GM18505 (cell line): Measurements from ENCODE around the gene PCSK6.

Experiments
- ATAC-seq: cut with Tn5 transposase; IDR thresholded peaks from one replicate; pipeline ENCODE4 v1.9.1; 2021; ENCODE audit not compliant: unreplicated experiment
- POLR2A ChIP-seq: IDR thresholded peaks from 4 replicates; pipeline ENCODE4 v1.6.1; 2011; ENCODE audit warnings: borderline replicate concordance; ENCODE audit not compliant: insufficient read depth, insufficient read length; ENCODE audit errors: extremely low read depth

Gene PCSK6

DNA sequence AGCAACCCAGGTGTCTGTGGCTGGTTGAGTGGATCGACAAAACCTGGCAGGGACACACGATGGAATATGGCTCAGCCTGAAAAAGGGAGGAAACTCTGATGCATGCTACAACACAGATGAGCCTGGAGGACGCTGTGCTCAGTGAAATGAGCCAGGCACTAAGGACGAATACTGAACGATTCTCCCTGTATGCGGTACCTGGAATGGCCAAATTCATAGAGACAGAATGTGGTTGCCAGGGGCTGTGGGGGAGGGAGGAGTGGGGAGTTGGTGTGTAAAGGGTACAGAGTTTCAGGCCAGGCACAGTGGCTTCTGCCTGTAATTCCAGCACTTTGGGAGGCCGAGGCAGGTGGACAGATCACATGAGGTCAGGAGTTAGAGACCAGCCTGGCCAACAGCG is 35.1 kb downstream of the PCSK6 start:
- no peak for TF ChIP-seq POLR2A
- no peak for ATAC-seq

DNA sequence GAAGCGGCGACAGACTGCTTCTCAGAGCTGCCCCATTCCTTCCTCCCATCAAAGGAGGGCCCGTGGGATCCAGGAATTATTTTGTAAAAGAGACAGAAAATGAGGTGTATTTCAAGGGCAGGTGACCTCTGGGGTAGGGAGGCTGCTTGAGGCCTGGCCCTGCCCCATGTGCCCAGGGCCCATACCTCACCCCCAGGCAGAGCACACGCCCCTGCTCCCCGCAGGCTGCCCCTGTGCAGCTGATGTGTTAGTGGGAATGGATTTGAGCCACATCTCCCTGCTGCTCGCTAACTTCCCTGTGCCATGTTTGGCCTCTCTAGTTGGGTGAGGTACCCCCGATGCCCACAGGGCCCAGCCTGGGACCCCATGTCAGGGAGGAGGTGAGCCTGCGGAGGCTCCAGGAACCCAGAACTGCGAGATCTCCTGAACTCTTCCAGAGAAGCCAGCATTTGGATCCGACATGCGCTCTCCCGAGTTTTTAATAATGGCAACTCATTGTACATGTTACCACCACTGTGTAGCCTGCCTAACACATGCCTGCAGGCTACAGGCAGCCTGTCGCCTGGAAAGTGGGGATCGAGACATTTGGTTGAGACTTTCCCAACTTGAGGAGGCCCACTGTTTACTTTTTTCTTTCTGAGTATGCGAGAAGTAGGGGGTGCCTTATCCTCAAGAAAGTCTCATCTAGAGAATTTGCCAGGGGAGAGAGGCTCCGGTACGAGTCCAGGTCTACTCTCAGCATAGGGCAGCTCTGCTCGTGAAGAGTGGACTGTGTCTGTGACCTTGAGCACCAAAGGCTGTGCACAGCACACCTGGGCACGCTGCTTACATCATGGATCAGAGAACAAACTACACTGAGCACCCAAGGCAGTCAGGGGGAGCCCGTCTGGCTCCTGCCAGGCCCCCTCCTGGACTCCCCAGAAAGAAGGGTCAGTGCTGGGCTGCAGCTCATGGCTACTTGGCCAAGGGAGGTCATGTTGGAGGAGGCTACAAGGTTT is 36.1 kb downstream of the PCSK6 start:
- no peak for ATAC-seq
- TF ChIP-seq POLR2A: no peak

DNA sequence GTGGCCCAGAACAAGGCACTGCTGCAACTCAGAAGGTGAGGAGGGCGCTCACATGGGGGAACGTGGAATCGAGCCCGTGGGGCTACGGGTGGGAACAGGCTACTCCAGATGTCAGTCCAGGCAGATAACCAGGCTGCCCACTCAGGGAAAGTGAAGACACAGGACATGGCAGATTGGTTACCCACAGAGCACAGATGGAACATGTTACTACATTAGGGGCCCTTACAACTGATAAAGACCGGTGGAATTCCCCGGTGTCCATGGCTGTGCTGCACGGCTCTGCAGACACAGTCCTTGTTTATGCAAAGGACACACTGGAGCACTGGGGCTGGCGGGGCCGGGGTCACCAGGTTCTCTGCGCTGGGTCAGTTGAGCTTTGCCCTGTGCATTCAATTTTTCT is 36.9 kb downstream of the PCSK6 start:
- TF ChIP-seq POLR2A: no peak
- ATAC-seq: no peak

DNA sequence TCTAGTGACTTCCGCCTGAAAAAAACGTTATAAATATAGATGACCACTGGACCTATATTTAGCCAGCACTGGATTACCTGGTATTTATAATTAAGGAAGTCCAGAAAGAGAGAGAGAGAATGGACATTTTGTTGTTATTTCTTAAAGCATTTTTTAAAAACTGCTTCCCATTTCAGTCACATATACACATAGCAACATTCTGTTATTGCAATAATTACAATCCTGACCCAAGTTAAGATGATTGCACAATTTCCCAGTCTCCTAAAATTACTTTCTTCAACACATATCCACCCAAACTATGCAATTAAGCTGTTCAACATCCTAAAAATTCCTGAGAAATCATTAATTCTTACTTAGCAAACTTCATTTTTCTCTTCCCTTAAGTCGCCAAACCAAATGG is 37.7 kb downstream of the PCSK6 start:
- TF ChIP-seq POLR2A: no peak
- no peak for ATAC-seq

DNA sequence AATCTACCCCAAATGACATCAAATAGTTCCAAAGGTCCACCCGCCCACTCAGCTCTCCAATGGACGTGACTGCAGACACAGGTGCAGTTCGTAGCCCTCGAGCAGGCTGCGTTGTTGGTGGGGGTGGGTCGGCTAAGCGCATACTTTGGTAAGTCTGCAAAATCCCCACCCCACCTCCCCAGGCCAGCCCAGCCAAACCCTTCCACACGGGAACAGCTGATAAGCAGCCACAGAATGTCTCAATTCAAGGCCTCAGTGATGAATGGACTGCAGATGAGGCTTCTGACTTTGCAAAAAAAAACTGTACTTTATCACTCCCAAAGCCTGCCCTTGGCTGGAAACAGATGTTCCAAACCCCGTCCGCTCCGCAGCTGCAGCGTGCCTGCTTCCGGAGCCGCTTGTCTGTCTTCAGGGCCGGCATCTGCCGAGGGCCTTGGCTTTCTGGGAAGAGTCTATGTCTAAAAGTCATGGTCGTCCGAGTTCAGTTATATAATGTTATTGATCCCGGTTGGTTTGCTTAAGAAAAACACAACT is 38.2 kb downstream of the PCSK6 start:
- no peak for ATAC-seq
- TF ChIP-seq POLR2A: no peak

DNA sequence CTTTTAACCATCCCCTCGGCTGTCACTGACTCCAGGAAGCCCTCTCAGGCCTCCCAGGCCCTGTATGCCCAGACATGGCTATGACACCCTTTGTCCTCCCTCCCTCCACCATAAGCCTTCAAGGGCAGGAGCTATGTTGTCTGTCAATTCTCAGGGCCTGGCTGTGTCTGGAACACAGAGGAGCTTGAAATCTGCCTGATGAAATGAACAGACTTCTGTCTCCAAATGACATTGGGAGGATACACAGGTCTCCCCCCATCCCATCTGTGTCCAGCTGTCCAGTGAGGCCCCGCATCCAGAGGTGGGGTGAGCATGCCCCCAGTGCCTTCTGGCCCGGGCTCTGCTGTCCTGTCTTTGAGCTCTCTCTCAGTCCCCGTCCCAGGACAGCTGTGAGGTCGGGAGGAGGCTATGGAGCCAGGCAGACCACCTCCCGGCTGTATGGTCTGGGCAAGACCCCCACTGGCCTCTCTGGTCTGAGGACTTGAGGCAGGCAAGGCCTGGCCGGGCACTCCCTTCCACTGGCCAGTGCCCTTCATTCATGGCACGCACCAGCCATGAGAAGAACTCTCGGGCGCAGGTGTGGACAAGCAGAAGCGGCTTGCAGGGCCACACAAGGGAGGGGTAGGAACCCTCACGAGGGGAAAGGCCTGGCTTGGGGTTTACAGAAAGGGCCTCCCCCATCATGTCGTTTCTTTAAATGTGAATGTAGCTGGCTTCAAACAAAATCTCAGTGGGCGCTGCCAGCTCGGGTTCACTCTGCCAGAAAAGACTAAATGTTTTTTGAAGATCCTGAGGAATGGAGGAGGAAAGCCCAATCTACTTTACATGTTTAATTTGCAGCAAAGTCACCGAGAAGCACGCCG is 38.9 kb downstream of the PCSK6 start:
- TF ChIP-seq POLR2A: no peak
- no peak for ATAC-seq

DNA sequence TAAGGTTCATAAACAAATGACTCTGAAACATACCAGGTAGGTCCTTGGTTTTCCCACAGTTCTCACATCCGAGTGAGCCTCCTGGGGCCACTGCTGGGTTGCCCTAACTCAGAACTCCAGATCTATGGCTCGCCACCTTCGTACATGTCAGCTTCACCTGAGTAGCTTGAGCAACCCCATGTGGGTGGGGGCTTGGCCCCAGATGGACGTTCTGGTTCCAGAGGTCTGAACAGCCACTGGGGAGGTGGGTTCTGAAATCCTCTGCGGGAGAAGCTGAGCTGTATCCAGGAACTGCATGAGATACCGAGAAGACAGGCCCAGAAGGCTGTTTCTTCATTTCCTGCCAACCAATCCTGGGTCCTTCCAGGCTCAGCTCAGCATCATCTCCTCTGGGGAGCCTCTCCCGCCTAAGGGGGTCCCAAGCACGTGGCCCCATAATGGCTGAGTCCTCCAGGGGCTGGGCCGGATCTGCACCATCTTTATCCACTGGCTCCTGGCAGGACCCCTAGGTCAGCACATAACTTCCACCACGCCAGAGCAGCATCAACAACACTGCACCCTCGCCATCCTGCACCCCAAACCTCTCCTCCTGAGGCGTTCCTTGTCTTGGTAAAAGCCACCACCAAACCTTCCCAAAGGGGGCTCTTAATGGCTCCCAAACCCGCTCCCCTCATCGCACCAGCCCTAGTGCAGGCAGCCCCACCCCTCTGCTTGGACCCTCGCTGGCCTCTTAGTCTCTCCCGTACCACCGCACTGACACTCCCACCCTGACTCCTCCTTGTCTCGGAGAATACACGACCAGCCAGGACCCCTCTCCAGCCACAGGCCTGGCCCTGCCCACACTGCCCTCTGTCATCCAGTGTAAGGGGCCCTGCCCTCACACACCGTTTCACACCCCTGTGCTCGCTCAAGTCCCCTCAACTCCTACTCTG is 39.8 kb downstream of the PCSK6 start:
- no peak for TF ChIP-seq POLR2A
- ATAC-seq: no peak

DNA sequence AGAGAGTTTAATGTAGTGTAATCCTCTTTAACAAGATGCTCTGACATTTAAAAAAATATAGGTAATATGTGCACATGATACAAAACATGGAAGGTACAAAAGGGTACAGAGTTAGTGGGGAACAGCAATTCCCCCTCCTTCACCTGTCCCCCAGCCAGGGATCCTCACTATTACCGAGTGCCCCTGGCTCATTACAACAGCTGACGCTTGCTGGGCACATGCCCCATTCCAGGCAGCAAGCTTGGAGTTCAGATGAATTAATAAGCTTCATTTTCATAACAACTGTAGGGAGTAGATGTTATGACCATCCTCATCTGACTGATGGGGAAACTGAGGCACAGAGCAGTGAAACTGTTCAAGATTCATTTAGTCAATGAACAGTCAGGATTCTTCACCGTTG is 41.2 kb downstream of the PCSK6 start:
- ATAC-seq: no peak
- no peak for TF ChIP-seq POLR2A

DNA sequence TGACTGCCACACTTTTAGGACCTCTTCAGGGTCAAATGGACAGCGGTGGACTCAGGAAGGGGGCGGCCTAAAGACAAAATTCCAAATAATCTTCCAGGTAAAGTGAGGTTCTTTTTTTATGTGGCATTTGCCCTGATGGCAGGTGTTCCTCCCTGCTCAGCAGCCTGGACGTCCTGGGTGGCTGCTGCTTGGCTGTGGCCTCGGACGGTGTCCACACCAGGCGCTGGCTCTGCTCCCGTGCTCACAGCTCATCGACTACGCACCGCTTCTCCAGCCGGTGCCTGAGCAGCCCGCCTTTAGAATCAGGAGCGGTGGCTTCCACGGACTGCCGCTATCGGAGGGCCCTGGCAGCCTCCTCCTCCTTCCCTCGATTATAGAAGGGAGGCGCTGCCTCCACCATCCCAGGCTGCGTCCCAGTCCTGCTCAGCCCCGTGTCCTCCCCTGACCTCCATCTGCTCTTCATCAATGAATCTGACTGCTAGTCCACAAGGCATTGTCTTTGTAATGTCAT is 41.9 kb downstream of the PCSK6 start:
- no peak for ATAC-seq
- TF ChIP-seq POLR2A: no peak

DNA sequence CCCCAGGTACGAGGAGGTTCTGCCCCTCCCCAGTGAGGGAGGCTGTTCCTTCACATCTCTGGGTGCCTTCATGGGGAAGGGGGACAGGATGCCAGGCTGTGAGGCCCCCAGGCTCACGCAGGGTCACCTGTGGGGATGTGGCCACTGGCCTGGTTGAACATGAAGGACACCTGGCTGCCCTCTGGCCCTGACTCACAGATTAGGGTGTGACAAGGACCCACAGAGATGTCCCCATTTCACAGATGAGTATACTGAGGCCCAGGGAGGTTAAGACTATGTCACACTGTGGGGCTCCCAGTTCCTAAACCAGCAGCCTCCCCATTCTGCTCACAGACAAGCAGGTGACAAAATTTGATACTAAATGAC is 42.4 kb downstream of the PCSK6 start:
- TF ChIP-seq POLR2A: no peak
- ATAC-seq: no peak

DNA sequence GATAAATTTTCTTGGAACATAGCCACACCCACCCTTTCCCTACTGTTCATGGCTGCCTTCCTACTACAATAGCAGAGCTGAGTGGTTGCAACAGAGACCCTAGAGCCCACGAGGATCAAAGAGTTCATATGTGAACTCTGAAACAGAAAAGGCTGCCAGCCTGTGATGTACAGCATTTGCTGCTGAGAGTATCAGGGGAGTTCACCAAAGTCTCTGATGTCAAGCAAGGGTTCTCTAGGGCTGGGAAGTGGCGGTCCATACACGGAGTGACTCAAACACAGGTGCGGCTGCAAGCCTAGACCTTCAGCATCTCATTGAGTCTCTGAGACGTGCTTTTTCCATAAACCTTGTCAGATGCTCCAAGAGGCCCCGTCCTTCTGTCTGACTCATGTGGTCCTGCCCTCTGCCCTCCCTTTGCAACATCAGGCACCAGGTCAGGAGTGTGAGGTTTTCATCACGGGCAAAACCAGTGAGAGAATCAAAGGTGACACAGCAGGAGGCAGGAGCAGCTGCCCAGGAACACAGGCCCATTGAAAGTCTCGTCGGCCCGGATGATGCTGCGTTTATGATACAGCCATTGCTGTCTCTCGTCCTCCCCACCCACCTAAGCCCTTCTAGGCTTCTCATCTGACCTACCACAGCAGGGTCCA is 42.9 kb downstream of the PCSK6 start:
- ATAC-seq: no peak

More for the DNA sequence above, 42.9 kb downstream of the PCSK6 start:
- TF ChIP-seq POLR2A: no peak
